ENCODE results near the gene MGAT1. TPM values are rescaled to one million over a fixed set of nuclear protein-coding genes. Genes with fewer than 3 reads are reported as not detected.
"Not testable (repeated sequence)": the region's sequence is repeated elsewhere in the genome, so short reads cannot be mapped to it uniquely, and the experiment has no call there.

MGAT1 gene
- total RNA-seq, 2 experiments from 2014 or later, result 136 to 152 TPM

- Mint-ChIP-seq H3K4me3 (peak overlapping the region; percentile 92), H3K9me3 (peaks cover 3% of the 10 kb centered on the region), H3K36me3 (ENCODE audit: low read depth) (peaks cover 64% of the 10 kb centered on the region), H3K4me1 (peaks cover 40% of the 10 kb centered on the region), H3K27ac (peak overlapping the region; percentile 96), H3K27me3 (no peaks in the 10 kb centered on the region)
- DNase-seq, result peak; percentile 75
- CTCF ChIA-PET, result interaction anchor here (0.8 to 3.0 kb wide), 10 partner anchors 10 to 37 kb away, joined by 3 to 14 read pairs (median 5); partner anchors contain the start of genes MGAT1 and ZFP62
- POLR2A ChIA-PET, result interaction anchor here (0.6 to 1.0 kb wide), 3 partner anchors 28 to 429 kb away, joined by 3 to 14 read pairs (median 3); no protein-coding TSS in a partner anchor
Observed at GRCh38 chr5:180831139-180832093, 28.8 kb upstream of the MGAT1 start.

- DNase-seq, result peak; percentile 82
- H3K27ac Mint-ChIP-seq, result peak overlapping the region; percentile 96
- H3K36me3 Mint-ChIP-seq (ENCODE audit: low read depth), result peaks cover 58% of the 10 kb centered on the region
- peaks cover 47% of the 10 kb centered on the region for H3K4me1 Mint-ChIP-seq
- ChIA-PET CTCF (interaction anchor here (0.7 to 3.0 kb wide), 16 partner anchors 9 to 46 kb away, joined by 3 to 14 read pairs (median 4); partner anchors contain the start of genes MGAT1 and ZFP62), POLR2A (interaction anchor here (0.6 to 1.5 kb wide), 3 partner anchors 20 to 430 kb away, joined by 3 to 14 read pairs (median 4); no protein-coding TSS in a partner anchor)
- H3K27me3 Mint-ChIP-seq, result no peaks in the 10 kb centered on the region
- peak overlapping the region; percentile 92 for H3K4me3 Mint-ChIP-seq
- H3K9me3 Mint-ChIP-seq, result peaks cover 3% of the 10 kb centered on the region
Observed at GRCh38 chr5:180830253-180831138, 27.9 kb upstream of the MGAT1 start.

- H3K4me3 Mint-ChIP-seq, result peak overlapping the region; percentile 92
- H3K36me3 Mint-ChIP-seq (ENCODE audit: low read depth), result peaks cover 50% of the 10 kb centered on the region
- peaks cover 3% of the 10 kb centered on the region for H3K9me3 Mint-ChIP-seq
- DNase-seq, result no peak
- ChIA-PET CTCF (interaction anchor here (0.7 to 3.0 kb wide), 11 partner anchors 8 to 45 kb away, joined by 3 to 14 read pairs (median 5); partner anchors contain the start of genes MGAT1 and ZFP62), POLR2A (interaction anchor here (1.5 kb wide), 1 partner anchor 19 kb away, joined by 4 read pairs; no protein-coding TSS in a partner anchor)
- no peaks in the 10 kb centered on the region for H3K27me3 Mint-ChIP-seq
- H3K4me1 Mint-ChIP-seq, result peaks cover 55% of the 10 kb centered on the region
- peak overlapping the region; percentile 96 for H3K27ac Mint-ChIP-seq
Observed at GRCh38 chr5:180829726-180830125, 27.1 kb upstream of the MGAT1 start.

GRCh38 chr5:180828756-180829531 lies 26.3 kb upstream of the MGAT1 start:
- CTCF ChIA-PET, result interaction anchor here (1.1 to 3.0 kb wide), 3 partner anchors 11 to 26 kb away, joined by 3 to 14 read pairs (median 5); partner anchors contain the start of gene MGAT1
- POLR2A ChIA-PET, result interaction anchor here (1.5 kb wide), 1 partner anchor 18 kb away, joined by 4 read pairs; no protein-coding TSS in a partner anchor
- H3K9me3 Mint-ChIP-seq, H3K27ac Mint-ChIP-seq, DNase-seq, H3K27me3 Mint-ChIP-seq: not testable (repeated sequence)
- Mint-ChIP-seq H3K4me1 (peaks cover 55% of the 10 kb centered on the region), H3K36me3 (ENCODE audit: low read depth) (peaks cover 43% of the 10 kb centered on the region), H3K4me3 (peak overlapping the region; percentile 54)

- H3K9me3 Mint-ChIP-seq, DNase-seq, POLR2A ChIA-PET, H3K27ac Mint-ChIP-seq, H3K4me3 Mint-ChIP-seq, H3K27me3 Mint-ChIP-seq: not testable (repeated sequence)
- H3K36me3 Mint-ChIP-seq (ENCODE audit: low read depth), result peaks cover 35% of the 10 kb centered on the region
- H3K4me1 Mint-ChIP-seq, result peaks cover 48% of the 10 kb centered on the region
- CTCF ChIA-PET, result interaction anchor here (0.6 to 1.7 kb wide), 4 partner anchors 9 to 13 kb away, joined by 3 to 4 read pairs (median 3); no protein-coding TSS in a partner anchor
Observed at GRCh38 chr5:180827374-180827773, 24.8 kb upstream of the MGAT1 start.

GRCh38 chr5:180825768-180826525 lies 23.3 kb upstream of the MGAT1 start:
- POLR2A ChIA-PET, result no interaction called here
- no peak overlapping the region for H3K4me3 Mint-ChIP-seq

GRCh38 chr5:180824630-180825476 lies 22.2 kb upstream of the MGAT1 start:
- no peak for DNase-seq
- H3K9me3 Mint-ChIP-seq, result peaks cover 3% of the 10 kb centered on the region
- POLR2A ChIA-PET, result interaction anchor here (1.1 kb wide), 1 partner anchor 15 kb away, joined by 3 read pairs; no protein-coding TSS in a partner anchor
- H3K4me3 Mint-ChIP-seq, result no peak overlapping the region
- no peaks in the 10 kb centered on the region for H3K27me3 Mint-ChIP-seq
- H3K4me1 Mint-ChIP-seq, result peaks cover 44% of the 10 kb centered on the region
- no peak overlapping the region for H3K27ac Mint-ChIP-seq
- peaks cover 18% of the 10 kb centered on the region for H3K36me3 Mint-ChIP-seq (ENCODE audit: low read depth)
- CTCF ChIA-PET, result interaction anchor here (1.4 to 2.0 kb wide), 4 partner anchors 12 to 427 kb away, joined by 3 to 5 read pairs (median 4); no protein-coding TSS in a partner anchor

More at GRCh38 chr5:180825768-180826525, 23.3 kb upstream of the MGAT1 start:
- DNase-seq, result no peak
- Mint-ChIP-seq H3K9me3 (peaks cover 3% of the 10 kb centered on the region), H3K27me3 (no peaks in the 10 kb centered on the region), H3K4me1 (peaks cover 49% of the 10 kb centered on the region), H3K27ac (no peak overlapping the region), H3K36me3 (ENCODE audit: low read depth) (peaks cover 29% of the 10 kb centered on the region)
- CTCF ChIA-PET, result interaction anchor here (0.5 to 2.0 kb wide), 6 partner anchors 8 to 346 kb away, joined by 3 to 5 read pairs (median 4); no protein-coding TSS in a partner anchor

GRCh38 chr5:180823940-180824629 lies 21.5 kb upstream of the MGAT1 start:
- no peak overlapping the region for H3K4me3 Mint-ChIP-seq
- H3K9me3 Mint-ChIP-seq, result no peaks in the 10 kb centered on the region
- no peak for DNase-seq
- H3K27me3 Mint-ChIP-seq, result no peaks in the 10 kb centered on the region
- H3K36me3 Mint-ChIP-seq (ENCODE audit: low read depth), result peaks cover 11% of the 10 kb centered on the region
- H3K27ac Mint-ChIP-seq, result peak overlapping the region; percentile 65
- ChIA-PET CTCF (interaction anchor here (1.1 to 1.5 kb wide), 3 partner anchors 12 to 427 kb away, joined by 3 to 5 read pairs (median 3); no protein-coding TSS in a partner anchor), POLR2A (interaction anchor here (1.1 kb wide), 1 partner anchor 14 kb away, joined by 3 read pairs; no protein-coding TSS in a partner anchor)
- H3K4me1 Mint-ChIP-seq, result peaks cover 37% of the 10 kb centered on the region

GRCh38 chr5:180823346-180823745 lies 20.7 kb upstream of the MGAT1 start:
- Mint-ChIP-seq H3K9me3 (no peaks in the 10 kb centered on the region), H3K4me3 (no peak overlapping the region), H3K4me1 (peaks cover 36% of the 10 kb centered on the region), H3K36me3 (ENCODE audit: low read depth) (peaks cover 5% of the 10 kb centered on the region), H3K27me3 (no peaks in the 10 kb centered on the region), H3K27ac (no peak overlapping the region)
- ChIA-PET CTCF (interaction anchor here (1.1 kb wide), 1 partner anchor 12 kb away, joined by 3 read pairs; no protein-coding TSS in a partner anchor), POLR2A (no interaction called here)
- DNase-seq, result no peak

- CTCF ChIA-PET, result interaction anchor here (1.0 to 2.0 kb wide), 2 partner anchors 9 to 22 kb away, joined by 3 to 5 read pairs; no protein-coding TSS in a partner anchor
- H3K4me1 Mint-ChIP-seq, result peaks cover 46% of the 10 kb centered on the region
Observed at GRCh38 chr5:180821538-180821937, 18.9 kb upstream of the MGAT1 start.

More at GRCh38 chr5:180821538-180821937, 18.9 kb upstream of the MGAT1 start:
- no peaks in the 10 kb centered on the region for H3K27me3 Mint-ChIP-seq
- POLR2A ChIA-PET, result no interaction called here
- no peak overlapping the region for H3K27ac Mint-ChIP-seq
- no peak overlapping the region for H3K4me3 Mint-ChIP-seq
- peaks cover 2% of the 10 kb centered on the region for H3K36me3 Mint-ChIP-seq (ENCODE audit: low read depth)
- H3K9me3 Mint-ChIP-seq, result no peaks in the 10 kb centered on the region
- no peak for DNase-seq

Data from activated CD4-positive, alpha-beta T cell treated with anti-CD3 and anti-CD28 coated beads, Interleukin-2, amount 10 ng/mL, durations not matched to agents 7 days and 5 days (primary cell).